Stimulated activated CD4-positive, alpha-beta T cell treated with anti-CD3 and anti-CD28 coated beads, TNF-alpha, amount 100 ng/mL, for 48 hours (primary cell): ENCODE results near the gene CCDC181.
"Not testable (repeated sequence)": the region's sequence is repeated elsewhere in the genome, so short reads cannot be mapped to it uniquely, and the experiment has no call there.

Experiments used
- DNase-seq, 3 donors: peaks; one replicate each; pipeline ENCODE4 v3.0.0-alpha.2; 2020; ENCODE audit warnings: low read depth in 3 of 3

Gene CCDC181

GRCh38 chr1:169427081-169427641 is at the start of gene CCDC181:
Gene CCDC181 (minus strand): TSS chr1:169427474. CDS start chr1:169424927, 2,547 bp downstream.
- DNase-seq = peak; percentile 33 to 49 (median 41)

- DNase-seq = no peak
These were observed 48.6 kb upstream of the CCDC181 start for GRCh38 chr1:169475806-169476387.

- DNase-seq = no peak
These were observed 47.2 kb upstream of the CCDC181 start for GRCh38 chr1:169474302-169474995.

- no peak for DNase-seq
These were observed 46.1 kb upstream of the CCDC181 start for GRCh38 chr1:169473347-169473746.

- no peak for DNase-seq
These were observed 45.5 kb upstream of the CCDC181 start for GRCh38 chr1:169472738-169473137.

GRCh38 chr1:169468982-169469381 is 41.7 kb upstream of the CCDC181 start:
- DNase-seq = no peak

- no peak for DNase-seq
These were observed 39.3 kb upstream of the CCDC181 start for GRCh38 chr1:169466259-169467230.

- no peak for DNase-seq
These were observed 38.0 kb upstream of the CCDC181 start for GRCh38 chr1:169465281-169465680.

GRCh38 chr1:169462385-169462784 is 35.1 kb upstream of the CCDC181 start:
- DNase-seq = no peak

GRCh38 chr1:169461390-169462000 is 34.2 kb upstream of the CCDC181 start:
- DNase-seq = no peak

GRCh38 chr1:169460191-169460833 is 33.0 kb upstream of the CCDC181 start:
- no peak for DNase-seq

GRCh38 chr1:169457443-169457842 is 30.2 kb upstream of the CCDC181 start:
- DNase-seq = no peak

GRCh38 chr1:169456029-169456428 is 28.8 kb upstream of the CCDC181 start:
- no peak for DNase-seq

GRCh38 chr1:169452921-169453320 is 25.6 kb upstream of the CCDC181 start:
- DNase-seq = no peak

GRCh38 chr1:169451218-169451824 is 24.0 kb upstream of the CCDC181 start:
- no peak for DNase-seq

- no peak for DNase-seq
These were observed 16.6 kb upstream of the CCDC181 start for GRCh38 chr1:169443923-169444322.

GRCh38 chr1:169426174-169426705 is 1.0 kb downstream of the CCDC181 start:
- no peak for DNase-seq

GRCh38 chr1:169421309-169421708 is 6.0 kb downstream of the CCDC181 start:
- DNase-seq = no peak

- no peak for DNase-seq
These were observed 12.3 kb downstream of the CCDC181 start for GRCh38 chr1:169414952-169415351.

GRCh38 chr1:169408340-169408739 is 18.9 kb downstream of the CCDC181 start:
- DNase-seq = not testable (repeated sequence)
